Choroid plexus epithelial cell (primary cell): ENCODE results near the gene GDNF.

ENCODE experiments used
- DNase-seq: peaks from one replicate; pipeline ENCODE4 v3.0.0-alpha.2; 2010; ENCODE audit warnings: low read depth
- H3K4me3 ChIP-seq: 2 replicates; pipeline ENCODE4 v1.5.1; 2011; ENCODE audit warnings: low read depth, mild to moderate bottlenecking, control low read depth, low read length, moderate library complexity
- CTCF ChIP-seq: conservative IDR thresholded peaks from 2 replicates; pipeline ENCODE4 v1.5.1; 2011; ENCODE audit warnings: low read depth, mild to moderate bottlenecking, control low read depth, inconsistent platforms, low read length, moderate library complexity

Gene GDNF

DNA sequence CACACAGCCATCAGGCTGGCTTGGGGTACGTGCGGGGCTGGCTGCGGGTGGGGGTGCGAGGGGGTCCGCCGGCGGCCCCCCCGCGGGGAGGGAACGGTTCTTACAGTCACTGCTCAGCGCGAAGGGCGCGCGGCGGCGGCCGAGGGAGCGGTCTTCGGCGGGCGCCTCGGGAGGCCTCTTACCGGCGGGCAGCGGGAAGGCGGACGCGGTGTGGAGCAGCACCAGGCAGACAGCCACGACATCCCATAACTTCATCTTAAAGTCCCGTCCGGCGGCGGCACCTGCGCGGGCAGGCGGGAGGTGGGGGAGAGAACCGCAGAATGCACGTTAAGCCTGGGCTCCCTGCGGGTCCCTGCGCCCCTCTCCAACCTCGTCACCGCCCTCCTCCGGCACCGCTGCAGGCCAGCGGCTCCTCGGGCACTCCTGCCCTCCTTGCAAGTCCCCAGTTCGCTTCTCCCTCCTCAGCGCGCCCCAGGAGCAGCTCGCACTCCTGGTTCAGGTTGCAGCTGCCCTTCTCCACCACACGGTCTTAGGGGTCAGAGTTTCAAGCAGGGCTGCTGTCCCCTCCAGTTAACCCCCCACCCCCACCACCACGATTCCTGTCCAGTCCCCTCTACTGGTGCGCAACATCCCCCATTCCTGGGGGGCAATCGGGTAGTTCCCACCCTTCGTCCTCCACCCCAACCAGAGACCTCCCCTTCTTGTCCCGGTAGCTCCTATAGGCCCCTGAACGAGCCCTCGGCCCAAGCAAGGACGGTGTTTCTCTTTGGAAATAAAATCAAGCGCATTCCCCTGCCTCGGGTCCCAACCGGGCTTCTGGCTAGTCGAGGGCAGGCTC is 5.1 kb downstream of the GDNF start:
- H3K4me3 ChIP-seq: peak overlapping the region; percentile 24
- TF ChIP-seq CTCF: peak; percentile 12
- DNase-seq: no peak

DNA sequence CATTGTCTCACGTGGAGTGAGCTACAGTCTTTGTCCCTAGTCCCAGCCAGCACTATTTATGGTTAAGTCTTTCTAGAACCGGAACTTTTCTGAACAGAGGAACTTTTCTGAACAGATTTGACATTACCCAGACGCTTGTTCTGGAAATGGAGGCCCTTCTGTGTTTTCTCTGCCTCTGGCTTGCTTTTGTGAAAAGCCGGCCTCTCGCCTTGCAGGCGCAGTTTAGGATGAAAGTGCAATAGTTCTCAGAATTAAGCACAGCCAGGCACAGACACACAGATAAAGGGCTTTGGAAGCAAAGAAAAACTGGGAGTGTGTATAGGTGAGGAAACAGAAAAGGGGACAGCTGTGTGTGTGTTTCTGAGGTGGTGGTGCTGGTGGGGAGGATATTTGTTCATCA is 5.9 kb downstream of the GDNF start:
- TF ChIP-seq CTCF: no peak
- H3K4me3 ChIP-seq: no peak overlapping the region
- no peak for DNase-seq

- H3K4me3 ChIP-seq: no peak overlapping the region
- DNase-seq: no peak
- no peak for TF ChIP-seq CTCF
These were observed 7.9 kb downstream of the GDNF start for GRCh38 chr5:37831821-37832534.

- DNase-seq: no peak
- TF ChIP-seq CTCF: no peak
- H3K4me3 ChIP-seq: no peak overlapping the region
These were observed 9.5 kb downstream of the GDNF start for GRCh38 chr5:37830348-37830747.

GRCh38 chr5:37825334-37825915 is 14.4 kb downstream of the GDNF start:
- no peak overlapping the region for H3K4me3 ChIP-seq
- DNase-seq: no peak
- no peak for TF ChIP-seq CTCF

GRCh38 chr5:37823433-37824152 is 16.2 kb downstream of the GDNF start:
- TF ChIP-seq CTCF: no peak
- DNase-seq: no peak
- no peak overlapping the region for H3K4me3 ChIP-seq
